Ishikawa (cell line): ENCODE results near the gene TRIM67.

ENCODE experiments used
- CEBPB ChIP-seq: IDR thresholded peaks from 2 replicates; pipeline ENCODE4 v1.6.1; 2012
- CREB1 ChIP-seq: IDR thresholded peaks from 2 replicates; pipeline ENCODE4 v1.6.1; 2012; ENCODE audit warnings: low read depth
- EGR1 ChIP-seq: IDR thresholded peaks from 2 replicates; pipeline ENCODE4 v1.6.1; 2012
- EP300 ChIP-seq: IDR thresholded peaks from 2 replicates; pipeline ENCODE4 v1.6.1; 2012; ENCODE audit warnings: borderline replicate concordance
- FOXM1 ChIP-seq: IDR thresholded peaks from 2 replicates; pipeline ENCODE4 v1.6.1; 2012; ENCODE audit warnings: low read depth, borderline replicate concordance
- NFIC ChIP-seq: IDR thresholded peaks from 2 replicates; pipeline ENCODE4 v1.6.1; 2012
- RAD21 ChIP-seq: IDR thresholded peaks from 2 replicates; pipeline ENCODE4 v1.6.1; 2012; ENCODE audit warnings: low read depth
- TAF1 ChIP-seq: IDR thresholded peaks from 2 replicates; pipeline ENCODE4 v1.6.1; 2012; ENCODE audit warnings: low read depth, mild to moderate bottlenecking
- TCF12 ChIP-seq: IDR thresholded peaks from 2 replicates; pipeline ENCODE4 v1.6.1; 2012; ENCODE audit warnings: low read depth
- TEAD4 ChIP-seq: IDR thresholded peaks from 2 replicates; pipeline ENCODE4 v1.6.1; 2012
- YY1 ChIP-seq: IDR thresholded peaks from 2 replicates; pipeline ENCODE4 v1.6.1; 2012; ENCODE audit warnings: low read depth
- ZBTB7A ChIP-seq: IDR thresholded peaks from 2 replicates; pipeline ENCODE4 v1.6.1; 2012; ENCODE audit warnings: low read depth
- TF ChIP-seq, protein P1 (sequence below): IDR thresholded peaks from 2 replicates; pipeline ENCODE4 v1.6.1; 2012
- TF ChIP-seq, protein P2 (sequence below): IDR thresholded peaks from 2 replicates; pipeline ENCODE4 v1.6.1; 2012; ENCODE audit warnings: low read depth, mild to moderate bottlenecking
- TF ChIP-seq, protein P3 (sequence below): IDR thresholded peaks from 2 replicates; pipeline ENCODE4 v1.6.1; 2012

TRIM67 gene

DNA sequence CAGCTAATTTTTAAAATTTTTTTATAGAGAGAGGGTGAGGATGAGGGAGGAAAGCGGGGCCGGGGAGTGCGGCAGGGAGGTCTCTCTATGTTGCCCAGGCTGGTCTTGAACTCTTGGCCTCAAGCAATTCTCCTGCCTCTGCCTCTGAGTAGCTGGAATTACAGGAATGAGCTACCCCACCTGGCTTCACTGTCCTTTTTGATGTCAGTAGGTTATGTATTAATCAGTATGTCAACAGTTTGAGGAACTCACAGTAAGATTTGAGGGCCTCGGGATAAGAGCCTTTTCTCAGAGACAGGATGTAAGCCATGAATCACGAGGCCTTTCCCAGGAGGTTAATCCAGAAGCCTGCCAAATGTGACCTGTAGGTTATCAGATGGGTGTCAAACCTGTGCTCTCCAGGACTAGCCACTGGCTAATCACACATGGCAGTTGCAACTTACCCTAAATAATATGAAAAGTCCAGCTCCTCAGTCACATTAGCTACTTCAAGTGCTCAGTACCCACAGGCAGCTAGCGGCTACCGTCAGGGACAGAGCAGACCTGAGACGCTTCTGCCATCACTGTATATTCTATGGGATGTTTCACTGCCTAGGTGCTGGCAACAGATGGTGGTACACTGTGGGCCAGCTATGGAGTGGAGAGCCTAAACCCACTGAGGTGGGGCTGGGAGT lies 33.1 kb downstream of the TRIM67 start:
- TF ChIP-seq, protein P1, sequence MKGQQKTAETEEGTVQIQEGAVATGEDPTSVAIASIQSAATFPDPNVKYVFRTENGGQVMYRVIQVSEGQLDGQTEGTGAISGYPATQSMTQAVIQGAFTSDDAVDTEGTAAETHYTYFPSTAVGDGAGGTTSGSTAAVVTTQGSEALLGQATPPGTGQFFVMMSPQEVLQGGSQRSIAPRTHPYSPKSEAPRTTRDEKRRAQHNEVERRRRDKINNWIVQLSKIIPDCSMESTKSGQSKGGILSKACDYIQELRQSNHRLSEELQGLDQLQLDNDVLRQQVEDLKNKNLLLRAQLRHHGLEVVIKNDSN, result no peak
- TF ChIP-seq EP300, result no peak
- no peak for TF ChIP-seq ZBTB7A
- TF ChIP-seq YY1, result no peak
- no peak for TF ChIP-seq NFIC
- TF ChIP-seq EGR1, result no peak
- TF ChIP-seq TCF12, result no peak
- TF ChIP-seq RAD21, result no peak
- no peak for TF ChIP-seq TAF1
- no peak for TF ChIP-seq CEBPB
- TF ChIP-seq, protein P2, sequence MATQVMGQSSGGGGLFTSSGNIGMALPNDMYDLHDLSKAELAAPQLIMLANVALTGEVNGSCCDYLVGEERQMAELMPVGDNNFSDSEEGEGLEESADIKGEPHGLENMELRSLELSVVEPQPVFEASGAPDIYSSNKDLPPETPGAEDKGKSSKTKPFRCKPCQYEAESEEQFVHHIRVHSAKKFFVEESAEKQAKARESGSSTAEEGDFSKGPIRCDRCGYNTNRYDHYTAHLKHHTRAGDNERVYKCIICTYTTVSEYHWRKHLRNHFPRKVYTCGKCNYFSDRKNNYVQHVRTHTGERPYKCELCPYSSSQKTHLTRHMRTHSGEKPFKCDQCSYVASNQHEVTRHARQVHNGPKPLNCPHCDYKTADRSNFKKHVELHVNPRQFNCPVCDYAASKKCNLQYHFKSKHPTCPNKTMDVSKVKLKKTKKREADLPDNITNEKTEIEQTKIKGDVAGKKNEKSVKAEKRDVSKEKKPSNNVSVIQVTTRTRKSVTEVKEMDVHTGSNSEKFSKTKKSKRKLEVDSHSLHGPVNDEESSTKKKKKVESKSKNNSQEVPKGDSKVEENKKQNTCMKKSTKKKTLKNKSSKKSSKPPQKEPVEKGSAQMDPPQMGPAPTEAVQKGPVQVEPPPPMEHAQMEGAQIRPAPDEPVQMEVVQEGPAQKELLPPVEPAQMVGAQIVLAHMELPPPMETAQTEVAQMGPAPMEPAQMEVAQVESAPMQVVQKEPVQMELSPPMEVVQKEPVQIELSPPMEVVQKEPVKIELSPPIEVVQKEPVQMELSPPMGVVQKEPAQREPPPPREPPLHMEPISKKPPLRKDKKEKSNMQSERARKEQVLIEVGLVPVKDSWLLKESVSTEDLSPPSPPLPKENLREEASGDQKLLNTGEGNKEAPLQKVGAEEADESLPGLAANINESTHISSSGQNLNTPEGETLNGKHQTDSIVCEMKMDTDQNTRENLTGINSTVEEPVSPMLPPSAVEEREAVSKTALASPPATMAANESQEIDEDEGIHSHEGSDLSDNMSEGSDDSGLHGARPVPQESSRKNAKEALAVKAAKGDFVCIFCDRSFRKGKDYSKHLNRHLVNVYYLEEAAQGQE, result no peak

DNA sequence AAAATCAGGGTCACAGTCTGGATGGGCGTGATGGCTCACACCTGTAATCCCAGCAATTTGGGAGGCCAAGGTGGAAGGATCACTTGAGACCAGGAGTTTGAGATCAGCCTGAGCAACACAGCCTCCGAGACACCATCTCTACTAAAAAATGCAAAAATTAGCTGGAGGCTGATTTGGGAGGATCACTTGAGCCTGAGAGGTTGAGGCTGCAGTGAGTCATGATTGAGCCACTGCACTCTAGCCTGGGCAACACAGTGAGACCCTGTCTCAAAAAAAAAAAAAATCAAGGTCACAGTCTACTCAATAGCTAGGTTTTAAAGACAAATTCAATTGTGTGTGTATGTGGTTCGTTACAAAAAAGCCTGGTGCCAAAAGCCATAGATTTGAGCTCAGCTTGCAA lies 34.4 kb downstream of the TRIM67 start:
- TF ChIP-seq TCF12 (no peak), CEBPB (no peak), NFIC (no peak), FOXM1 (no peak), EGR1 (no peak), CREB1 (no peak), ZBTB7A (no peak), TEAD4 (no peak), RAD21 (no peak), EP300 (no peak), YY1 (no peak), TAF1 (no peak)
- TF ChIP-seq, protein P3, sequence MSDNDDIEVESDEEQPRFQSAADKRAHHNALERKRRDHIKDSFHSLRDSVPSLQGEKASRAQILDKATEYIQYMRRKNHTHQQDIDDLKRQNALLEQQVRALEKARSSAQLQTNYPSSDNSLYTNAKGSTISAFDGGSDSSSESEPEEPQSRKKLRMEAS, result no peak
- TF ChIP-seq, protein P2, result no peak
- TF ChIP-seq, protein P1, result no peak

DNA sequence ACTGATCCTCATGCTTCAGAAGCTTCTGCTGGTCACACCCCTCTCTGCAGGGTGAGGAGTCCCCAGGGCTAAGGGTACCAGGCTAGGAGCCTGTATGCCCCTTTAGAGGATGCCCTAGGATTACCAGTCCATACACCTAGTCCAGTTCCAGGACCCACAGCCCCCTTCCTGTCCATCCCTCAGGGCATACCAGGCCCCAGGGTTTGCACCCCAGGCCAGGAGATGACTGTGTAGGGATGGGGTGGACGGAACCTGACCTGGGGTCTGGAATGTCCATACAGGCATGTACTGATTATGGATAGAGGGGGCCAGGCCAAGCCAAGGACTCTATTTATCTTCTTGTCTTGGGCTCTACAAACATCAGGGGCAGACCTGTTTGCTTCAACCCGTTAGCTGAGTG lies 34.9 kb downstream of the TRIM67 start:
- TF ChIP-seq NFIC (no peak), TEAD4 (no peak), FOXM1 (no peak), TAF1 (no peak)

DNA sequence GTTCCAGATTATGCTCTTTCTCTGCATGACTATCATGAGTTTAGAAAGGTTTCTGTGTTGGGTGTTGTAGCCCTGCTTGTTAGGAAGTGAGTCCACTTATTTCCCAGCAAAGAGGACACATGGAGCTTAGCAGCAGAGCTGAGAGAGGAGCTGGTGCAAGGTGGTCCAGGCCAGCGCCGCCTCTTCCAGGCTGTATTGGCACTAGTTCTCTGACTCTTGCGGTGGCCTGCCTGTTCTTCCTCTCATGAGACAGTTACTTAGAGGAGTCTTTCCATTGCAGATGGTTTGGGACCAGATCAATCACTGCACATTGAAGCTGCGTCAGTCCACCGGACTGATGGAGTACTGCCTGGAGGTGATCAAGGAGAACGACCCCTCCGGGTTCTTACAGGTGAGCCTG lies 38.0 kb downstream of the TRIM67 start:
- TF ChIP-seq ZBTB7A (no peak), YY1 (no peak), RAD21 (no peak), CREB1 (no peak), NFIC (no peak), FOXM1 (no peak), EP300 (no peak), TCF12 (no peak), EGR1 (no peak), TEAD4 (no peak), TAF1 (no peak)
- TF ChIP-seq, protein P1, result no peak
- TF ChIP-seq, protein P3, result no peak
- TF ChIP-seq, protein P2, result no peak
